Mesenteric fat pad (tissue), 1 donor: ENCODE results near the gene ZNF354C. TPM values are rescaled to one million over a fixed set of nuclear protein-coding genes. Genes with fewer than 3 reads are reported as not detected.
"Not testable (repeated sequence)": the region's sequence is repeated elsewhere in the genome, so short reads cannot be mapped to it uniquely, and the experiment has no call there.

Source experiments
- DNase-seq: peaks from one replicate; pipeline ENCODE4 v3.0.0-alpha.2; 2020; ENCODE audit warnings: low spot score
- long read RNA-seq: library from polyadenylated mRNA; unstranded; transcript quantifications from one replicate; pipeline ENCODE4 v2.0.0, GENCODE V29; 2020
- total RNA-seq: library from RNA; stranded (reverse); fragmentation: NEBNext Ultra II Directional; extraction: Animal tissue kit (Norgen Biotek cat#: 25700); gene quantifications from one replicate; pipeline ENCODE4 v1.2.1, GENCODE V29; 2021
- donor health status: DM: yes; HTN: yes; CAD: no.

ZNF354C gene
- 4.5 TPM for total RNA-seq
- long read RNA-seq, full-length matches to known transcripts: 2 of 3 reads
- long read RNA-seq, partial matches to known transcripts: 0 of 3 reads
- long read RNA-seq, other reads (novel, unspliced or antisense): 1 of 3 reads

DNA sequence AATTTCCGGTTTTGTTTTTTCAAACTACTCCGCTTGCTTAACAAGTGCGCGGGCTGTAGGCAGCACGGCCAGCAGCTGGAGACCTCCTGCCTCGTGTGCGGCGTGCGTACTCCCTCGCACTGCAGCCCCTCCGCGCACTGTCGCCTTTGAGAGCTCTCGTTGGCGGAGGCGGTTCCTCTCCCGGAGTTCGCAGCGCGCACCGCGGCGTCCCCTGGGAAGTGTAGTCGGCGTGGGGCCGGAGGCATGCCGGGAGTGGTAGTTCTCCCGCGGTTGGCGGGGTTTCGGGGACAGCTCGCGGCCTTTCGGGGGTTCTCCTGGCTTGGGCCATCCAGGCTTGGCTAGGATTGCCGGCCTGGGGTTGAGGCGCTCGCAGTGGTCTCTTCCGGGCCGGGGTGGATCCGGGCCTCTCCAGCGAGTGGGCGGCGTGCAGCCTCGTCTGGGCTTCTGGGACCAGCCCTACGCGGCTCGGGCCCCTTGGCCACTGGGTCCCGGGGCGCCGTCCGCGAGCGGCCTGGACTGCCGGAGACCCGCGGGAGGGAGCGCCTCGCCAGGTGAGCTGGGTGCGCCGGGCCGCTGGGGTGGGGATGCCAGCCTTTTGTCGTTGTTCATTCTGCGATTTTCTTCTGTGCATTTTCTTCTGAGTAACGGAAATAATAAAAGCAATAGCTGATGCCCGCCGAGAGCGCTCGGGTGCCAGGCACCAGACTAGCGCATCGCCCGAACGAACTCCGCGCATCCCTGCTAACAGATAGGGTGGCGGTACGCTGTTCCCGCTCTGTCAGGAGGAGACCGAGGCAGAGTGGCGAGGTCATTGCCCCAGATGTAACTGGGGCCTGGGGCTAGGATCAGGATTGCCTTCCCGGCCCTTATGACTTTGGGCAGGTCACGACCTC lies at the start of gene ZNF354C:
Gene ZNF354C (plus strand): TSS at position 258 of the 893 bp plus-strand sequence. CDS start 1,696 bp downstream, outside the sequence.
- DNase-seq: peak; percentile 96

DNA sequence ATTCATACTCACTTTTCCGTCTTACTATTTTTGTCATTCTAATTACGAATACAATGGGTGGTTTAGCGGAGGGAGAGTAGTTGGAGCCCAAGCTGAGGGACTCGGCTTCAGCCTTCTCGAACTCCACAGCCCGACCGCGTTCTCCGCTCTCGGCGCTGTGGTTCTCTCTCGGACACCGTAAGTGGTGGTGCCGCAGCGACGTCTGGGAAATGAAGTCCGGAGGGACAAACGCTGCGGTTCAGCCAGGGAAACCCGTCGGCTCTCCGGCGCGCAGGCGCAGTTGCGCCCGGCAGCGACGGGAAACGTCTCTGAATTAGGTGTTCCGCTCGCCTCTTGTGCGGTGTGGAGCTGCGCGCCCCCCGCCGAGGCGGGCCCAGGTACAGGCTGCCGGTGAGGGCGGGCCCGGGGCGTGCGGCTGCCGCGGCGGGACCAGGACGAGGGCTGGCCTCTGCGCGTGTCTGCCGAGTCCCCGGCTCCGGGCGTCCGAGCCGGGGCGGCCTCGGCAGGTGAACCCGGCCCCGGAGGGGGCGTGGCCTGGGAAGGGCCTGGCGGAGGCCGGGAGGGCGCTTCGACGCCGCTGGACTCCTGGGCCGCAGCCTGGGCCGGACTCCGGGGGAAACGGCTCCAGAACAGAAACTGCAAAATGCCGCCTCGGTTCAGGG lies 36.5 kb upstream of the ZNF354C start, which contains the start of gene ZNF879:
Gene ZNF879 (plus strand): TSS at position 277 of the 662 bp plus-strand sequence. CDS start 1,201 bp downstream, outside the sequence.
- peak; percentile 95 for DNase-seq

DNA sequence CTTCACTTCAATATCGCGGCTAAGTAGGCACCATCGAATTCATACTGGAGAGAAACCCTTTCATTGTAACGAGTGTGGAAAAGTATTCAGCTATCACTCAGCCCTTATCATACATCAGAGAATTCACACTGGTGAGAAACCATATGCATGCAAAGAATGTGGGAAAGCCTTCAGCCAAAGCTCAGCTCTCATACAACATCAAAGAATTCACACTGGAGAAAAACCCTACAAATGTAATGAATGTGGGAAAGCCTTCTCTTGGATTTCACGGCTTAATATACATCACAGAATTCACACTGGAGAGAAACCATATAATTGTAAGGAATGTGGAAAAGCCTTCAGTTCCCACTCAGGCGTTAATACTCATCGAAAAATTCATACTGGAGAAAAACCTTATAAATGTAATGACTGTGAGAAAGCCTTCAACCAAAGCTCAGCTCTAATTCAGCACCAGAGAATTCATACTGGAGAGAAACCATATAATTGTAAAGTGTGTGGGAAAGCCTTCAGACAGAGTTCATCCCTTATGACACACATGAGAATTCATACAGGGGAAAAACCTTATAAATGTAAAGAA lies 27.1 kb upstream of the ZNF354C start:
- DNase-seq: no peak

DNA sequence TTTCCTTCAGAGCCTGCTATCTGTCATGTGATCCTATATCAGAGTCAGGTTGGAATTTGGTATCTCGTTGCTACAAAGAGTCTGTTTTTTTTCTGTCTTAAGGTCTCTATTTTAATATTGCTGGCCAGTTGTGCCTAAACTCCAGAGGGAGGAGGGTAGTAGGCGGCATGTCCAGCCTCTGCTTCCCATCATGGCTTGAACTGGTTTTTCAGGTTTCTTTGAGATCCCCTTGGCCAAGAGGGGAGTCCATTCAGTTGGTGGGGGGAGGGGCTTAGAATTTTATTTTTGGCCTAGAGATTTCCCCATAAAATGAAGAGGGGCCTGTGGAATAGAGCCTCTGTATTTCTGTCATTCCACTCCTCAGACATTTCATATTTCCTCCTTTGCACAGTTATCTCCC lies 15.4 kb upstream of the ZNF354C start:
- DNase-seq: no peak

DNA sequence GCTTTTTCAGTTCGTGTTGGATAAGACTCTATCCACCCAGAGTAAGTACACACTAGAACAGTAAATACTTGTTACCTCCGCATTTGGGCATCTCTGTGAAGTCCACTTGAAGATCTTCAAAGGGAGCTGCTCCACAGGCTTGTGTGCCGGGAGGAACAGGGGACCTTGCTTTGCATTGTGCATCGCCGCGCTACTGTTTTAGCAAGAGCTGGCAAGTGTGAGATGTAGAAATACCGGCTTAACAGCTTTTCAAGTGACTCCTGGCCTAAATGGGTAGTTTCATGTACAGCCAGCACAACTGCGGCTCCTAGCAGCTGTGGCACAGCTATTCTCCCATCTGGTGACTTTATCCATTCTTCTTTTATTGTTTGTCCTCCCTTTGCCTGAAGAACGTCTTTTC lies 8.4 kb upstream of the ZNF354C start:
- no peak for DNase-seq

DNA sequence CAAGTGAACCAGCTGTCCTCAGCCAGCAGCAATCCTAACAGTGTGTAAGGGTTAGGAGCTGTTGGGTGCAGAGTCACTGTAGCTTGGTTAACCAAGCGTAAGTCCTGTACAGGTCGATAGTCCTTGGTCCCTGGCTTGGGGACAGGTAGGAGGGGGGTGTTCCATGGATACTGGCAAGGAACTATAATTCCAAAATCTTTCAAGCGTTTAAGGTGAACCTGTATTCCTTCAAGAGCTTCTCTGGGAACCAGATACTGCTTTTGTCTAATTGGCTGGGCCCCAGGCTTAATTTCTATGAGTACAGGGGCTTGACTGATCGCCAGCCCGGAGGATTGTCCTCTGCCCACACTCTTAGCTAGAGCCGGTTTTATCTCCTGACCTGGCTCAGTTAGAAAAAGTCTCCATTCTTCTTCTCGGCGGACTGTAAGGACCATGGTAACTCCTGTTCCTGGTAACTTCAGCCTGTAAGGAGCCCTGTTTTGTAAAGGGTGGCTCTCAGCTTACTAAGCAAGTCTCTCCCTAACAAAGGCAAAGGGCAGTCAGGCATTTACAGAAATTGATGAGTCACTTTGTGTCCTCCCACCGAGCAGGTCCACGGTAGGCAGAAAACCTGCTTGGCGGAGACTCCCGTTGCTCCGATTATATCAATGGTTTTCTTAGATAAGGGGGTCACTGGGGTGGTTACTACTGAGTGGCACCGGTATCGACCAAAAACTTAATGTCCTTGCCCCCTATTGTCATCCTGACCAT lies 6.0 kb upstream of the ZNF354C start:
- no peak for DNase-seq

DNA sequence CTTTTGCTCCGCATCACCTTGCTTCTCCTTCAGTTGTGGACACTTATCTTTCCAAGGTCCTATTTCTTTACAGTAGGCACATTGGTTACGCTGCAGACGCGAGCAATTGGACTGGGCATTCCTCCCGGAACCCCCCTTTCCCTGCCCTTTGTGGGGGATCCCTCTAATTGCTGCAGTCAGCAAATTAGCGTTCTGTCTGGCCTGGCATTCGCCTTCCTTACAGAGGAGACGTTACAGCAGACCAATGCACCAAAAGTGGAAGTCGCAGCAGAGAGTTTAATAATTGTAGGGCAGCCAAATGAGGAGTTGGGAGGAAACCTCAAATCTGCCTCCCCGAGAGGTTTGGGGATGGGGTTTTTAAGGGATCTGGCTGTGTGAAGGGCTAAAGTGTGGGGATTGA lies 5.3 kb upstream of the ZNF354C start:
- DNase-seq: no peak

DNA sequence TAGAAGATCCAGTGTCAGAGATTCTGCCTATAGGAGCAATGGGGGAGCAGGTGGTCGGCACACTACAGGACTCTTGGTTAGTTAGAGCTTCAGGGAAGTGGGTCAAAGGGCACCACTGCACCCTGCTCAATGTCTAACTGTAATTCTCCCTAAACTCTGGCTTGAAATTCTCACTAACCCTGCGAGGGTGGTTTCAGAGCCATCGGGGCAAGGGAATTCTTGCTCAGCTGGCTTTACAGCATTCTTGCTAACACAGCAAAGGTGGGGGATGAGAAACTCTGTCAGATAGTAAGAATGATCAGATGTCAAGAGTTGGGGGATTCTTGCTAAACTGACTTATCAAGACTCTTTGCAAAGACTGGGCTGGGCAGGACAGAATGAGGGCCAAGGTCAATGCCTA lies 4.7 kb upstream of the ZNF354C start:
- DNase-seq: no peak

DNA sequence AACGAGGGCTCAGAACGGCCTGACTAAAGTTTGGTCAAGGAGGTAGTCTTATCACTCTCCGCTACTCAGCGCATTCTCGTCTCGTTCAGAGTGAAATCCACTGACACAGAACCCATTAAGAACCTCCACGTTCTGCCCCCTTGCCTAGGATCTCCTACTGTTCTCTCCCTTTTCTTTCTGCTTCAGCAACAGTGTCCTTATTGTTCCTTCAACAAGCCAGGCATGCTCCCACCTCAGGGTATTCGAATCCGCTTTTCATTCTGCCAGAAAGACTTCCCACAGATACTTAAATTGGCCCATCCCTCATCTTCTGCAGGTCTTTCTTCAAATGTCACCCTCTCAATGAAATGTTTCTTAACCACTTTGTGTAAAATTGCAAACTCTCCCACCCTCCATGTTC lies 4.3 kb upstream of the ZNF354C start:
- DNase-seq: no peak

DNA sequence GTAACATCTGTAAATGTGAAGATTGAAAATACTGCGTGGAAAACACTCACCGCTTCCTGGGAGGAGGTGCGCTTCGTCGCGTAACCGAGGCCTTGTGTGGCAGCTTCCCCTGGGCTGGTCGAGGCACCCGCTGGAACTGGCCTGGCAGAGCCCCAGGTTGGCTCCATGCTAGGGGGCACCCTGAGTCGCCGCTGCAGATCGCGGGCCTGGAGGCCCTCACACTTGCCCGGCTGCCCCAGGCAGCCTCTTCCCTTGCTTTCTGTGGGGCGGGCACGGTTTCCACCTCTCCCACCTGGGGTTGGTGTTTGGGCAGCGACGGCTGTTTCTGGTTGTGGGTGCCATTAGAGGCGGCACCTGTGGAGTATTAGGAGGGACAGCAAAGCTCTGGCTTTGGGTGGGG lies 852 bp downstream of the ZNF354C start:
- DNase-seq: no peak

DNA sequence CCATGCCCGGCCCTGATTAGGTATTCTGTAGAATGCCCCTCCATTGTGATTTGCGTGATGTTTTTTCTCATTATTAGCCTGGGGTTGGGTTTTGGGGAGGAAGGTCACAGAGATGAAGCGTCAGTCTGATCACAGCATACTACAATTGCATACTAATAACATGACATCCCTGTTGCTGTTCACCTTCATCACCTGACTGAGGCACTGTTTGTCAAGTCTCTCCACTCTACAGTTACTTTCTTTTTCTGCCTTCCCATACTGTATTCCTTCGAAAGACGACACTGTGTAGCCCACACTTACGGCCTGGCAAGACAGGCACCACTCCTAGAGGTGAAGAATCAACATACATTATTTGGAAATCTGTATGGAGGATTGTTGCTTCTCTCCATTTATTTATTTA lies 5.5 kb downstream of the ZNF354C start:
- no peak for DNase-seq

DNA sequence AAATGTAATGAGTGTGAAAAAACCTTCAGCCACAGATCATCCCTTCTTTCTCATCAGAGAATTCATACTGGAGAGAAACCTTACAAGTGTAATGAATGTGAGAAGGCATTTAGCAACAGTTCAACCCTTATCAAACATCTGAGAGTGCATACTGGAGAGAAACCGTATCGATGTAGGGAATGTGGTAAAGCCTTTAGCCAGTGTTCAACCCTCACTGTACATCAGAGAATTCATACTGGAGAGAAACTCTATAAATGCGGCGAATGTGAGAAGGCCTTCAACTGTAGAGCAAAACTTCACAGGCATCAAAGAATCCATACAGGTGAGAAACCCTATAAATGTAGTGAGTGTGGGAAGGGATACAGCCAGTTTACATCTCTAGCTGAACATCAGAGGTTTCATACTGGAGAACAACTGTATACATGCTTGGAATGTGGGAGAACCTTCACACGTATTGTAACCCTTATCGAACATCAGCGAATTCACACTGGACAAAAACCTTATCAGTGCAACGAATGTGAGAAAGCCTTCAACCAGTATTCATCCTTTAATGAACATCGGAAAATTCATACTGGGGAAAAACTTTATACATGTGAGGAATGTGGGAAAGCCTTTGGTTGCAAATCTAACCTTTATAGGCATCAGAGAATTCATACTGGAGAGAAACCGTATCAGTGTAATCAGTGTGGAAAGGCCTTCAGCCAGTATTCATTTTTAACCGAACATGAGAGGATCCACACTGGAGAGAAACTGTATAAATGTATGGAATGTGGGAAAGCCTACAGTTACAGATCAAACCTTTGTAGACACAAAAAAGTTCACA lies 19.2 kb downstream of the ZNF354C start:
- no peak for DNase-seq

DNA sequence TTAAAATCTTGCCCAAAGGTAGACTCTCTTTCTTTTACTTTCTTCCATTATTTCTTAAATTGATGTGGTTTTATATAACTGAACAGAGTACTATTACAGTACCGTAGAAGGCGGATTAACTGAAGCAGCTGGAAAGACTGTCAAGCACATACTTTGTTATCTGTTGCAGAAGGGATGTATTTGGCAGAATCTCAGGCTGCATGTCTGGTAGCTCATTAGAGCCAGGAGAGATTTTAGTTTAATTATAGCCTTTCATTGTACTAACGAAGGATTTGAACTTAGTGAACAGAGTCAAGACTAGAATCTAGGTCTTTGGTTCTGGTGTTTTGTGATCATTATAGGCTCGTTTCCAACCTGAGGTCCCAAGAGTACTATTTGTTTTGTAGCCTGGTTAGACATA lies 20.6 kb downstream of the ZNF354C start:
- no peak for DNase-seq

DNA sequence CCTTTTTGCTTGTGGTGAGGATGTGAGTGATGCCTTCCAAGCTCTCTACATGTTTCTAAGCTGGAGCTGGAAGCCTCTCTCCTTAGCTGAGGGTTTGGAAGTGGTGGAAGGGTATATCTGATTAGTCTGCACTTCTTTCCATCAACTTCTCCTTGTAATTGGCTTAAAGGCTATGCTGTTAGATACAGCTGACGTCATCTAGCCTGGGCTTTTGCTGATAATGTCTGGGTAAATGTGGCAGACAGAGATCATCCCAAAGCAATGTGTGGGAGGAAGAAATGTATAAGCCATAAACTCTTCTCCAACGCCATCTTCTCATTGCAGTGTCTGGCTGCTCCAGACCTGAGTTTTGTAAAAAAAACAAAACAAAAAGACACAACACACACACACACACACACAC lies 29.3 kb downstream of the ZNF354C start:
- no peak for DNase-seq

DNA sequence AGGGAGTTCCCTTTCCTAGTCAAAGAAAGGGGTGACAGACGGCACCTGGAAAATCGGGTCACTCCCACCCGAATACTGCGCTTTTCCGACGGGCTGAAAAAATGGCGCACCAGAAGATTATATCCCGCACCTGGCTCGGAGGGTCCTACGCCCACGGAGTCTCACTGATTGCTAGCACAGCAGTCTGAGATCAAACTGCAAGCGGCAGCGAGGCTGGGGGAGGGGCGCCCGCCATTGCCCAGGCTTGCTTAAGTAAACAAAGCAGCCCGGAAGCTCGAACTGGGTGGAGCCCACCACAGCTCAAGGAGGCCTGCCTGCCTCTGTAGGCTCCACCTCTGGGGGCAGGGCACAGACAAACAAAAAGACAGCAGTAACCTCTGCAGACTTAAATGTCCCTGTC lies 41.1 kb downstream of the ZNF354C start:
- not testable (repeated sequence) for DNase-seq

DNA sequence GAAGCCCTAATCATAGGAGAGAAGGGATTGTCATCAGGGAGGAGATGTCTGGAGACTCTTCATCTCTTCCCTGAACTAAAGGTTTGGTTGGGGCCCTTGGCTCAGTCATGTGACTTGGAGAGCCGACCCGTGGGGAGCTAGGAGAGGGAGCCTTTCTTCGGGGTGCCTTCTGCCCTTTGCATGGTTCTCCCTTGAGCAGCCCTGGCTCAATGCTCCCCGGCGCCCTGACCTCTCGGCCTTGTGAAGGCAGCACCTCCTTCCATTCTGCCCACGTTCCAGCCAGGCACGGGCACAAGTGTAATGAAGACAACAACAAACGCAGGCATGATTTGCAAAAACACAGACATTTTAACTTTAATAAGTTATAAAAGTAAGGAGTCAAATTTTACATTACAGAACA lies 50.4 kb downstream of the ZNF354C start:
- peak; percentile 64 for DNase-seq

DNA sequence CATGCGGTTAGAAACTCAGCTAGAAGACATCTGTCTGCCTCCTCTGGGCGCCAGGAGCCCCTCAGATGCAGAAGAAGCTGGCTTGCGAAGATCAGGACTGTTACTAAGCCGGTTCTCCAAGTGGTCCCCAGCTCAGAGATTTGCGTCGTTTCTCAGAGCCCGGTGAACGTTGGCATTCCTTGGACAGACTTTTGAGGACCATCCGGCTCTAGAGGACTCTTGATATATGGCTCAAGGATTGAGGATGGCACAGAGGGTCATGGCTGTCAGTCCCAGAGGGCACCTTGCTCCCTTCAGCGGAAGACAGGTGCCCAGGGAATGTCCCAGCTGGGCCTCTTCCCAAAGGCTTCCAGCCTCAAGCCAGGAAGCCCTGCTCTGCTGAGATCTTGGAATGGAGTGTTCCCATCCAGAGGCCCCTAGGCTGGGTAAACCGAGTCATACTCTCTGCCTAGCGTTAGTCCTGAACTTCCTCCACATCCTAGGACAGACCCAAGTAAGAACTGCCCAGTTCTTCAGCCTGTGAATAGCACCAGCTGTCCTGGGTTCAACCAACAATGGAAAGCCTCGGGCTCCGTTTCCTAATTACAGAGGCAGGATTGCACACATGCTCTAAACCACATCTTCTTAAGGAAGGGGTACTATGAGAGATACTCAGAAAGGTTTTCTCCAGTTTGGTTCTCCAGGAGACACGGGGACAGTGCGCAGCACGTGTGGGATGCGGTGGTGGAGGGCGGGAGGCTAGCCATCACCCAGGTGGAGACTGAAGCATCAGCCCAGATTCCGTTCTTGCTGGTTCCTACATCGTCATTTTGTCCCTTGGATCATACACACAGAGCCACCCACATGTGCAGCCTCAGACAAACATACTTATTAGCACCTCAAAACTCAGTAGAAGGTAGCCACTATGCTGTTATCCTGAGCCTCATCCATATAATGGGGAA lies 51.4 kb downstream of the ZNF354C start:
- peak; percentile 67 for DNase-seq

DNA sequence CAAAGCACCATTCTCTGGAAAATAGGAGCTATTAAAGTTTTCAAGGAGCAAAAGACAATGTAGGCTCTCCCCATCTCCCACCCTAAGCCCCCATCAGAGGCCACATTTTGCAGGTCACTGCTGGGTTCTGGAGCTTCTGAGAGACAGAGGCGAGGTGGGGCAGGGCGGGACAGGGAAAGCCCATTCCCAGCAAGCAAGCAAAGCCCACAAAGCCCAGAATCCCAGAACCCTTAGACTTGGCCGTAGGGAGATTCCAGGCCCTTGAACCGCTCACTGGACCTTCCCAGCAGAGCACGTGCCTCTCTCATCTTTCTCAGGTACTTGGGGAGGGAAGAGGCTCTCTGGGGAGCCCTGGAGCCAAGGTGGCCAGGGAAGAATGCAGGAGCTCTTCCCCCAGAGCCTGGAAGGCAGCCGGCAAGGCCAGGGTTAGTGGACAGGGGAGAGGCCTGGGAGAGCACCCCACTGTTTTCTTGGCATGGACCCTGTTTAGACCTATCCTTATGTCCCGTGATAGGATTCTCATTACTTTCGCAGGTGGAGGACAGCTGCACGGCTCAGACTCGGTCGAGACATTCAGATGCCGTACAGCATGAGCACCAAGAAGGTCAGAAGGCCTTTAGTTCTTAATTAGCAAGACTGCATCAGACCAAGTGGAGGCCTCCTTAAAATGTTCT lies 52.4 kb downstream of the ZNF354C start:
- no peak for DNase-seq

DNA sequence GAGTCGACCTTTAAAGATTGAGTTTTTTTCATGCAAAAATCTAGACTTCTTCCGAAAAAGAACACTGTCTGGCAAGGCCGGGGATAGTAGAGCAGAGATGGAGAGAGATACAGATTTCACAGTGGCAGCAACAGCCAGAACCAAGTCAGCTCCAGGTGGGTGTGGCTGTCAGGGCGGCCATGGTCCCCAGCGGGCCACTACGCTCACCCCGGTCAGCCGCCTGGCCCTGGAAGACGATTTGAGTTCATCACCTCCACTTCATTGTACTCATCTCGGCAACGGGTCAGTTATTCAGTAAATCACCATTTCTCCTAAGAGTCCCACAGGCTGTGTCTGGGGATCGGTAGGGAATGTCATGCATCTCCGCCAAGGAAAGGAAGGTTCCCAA lies 53.0 kb downstream of the ZNF354C start:
- no peak for DNase-seq
